GM12878 (cell line): ENCODE measurements around the gene ZSCAN4. TPM values are rescaled to one million over a fixed set of nuclear protein-coding genes. Genes with fewer than 3 reads are reported as not detected.

ENCODE experiments used
- ATAC-seq: fragments of 200-7000 bp; cut with Tn5 transposase; 3 replicates; pipeline ENCODE4 v1.9.1; 2020; ENCODE audit warnings: mild to moderate bottlenecking, moderate library complexity
- BruUV-seq: library from RNA; stranded (reverse); fragments of 400-500 nt; replicated peaks from 2 replicates; lab custom pipeline; 2021; lab: Mats Ljungman, UMichigan
- CTCF ChIA-PET: fragments of 300-600 bp; sonication (Branson Sonifier 250); formaldehyde crosslinking; extraction: SDS; loops from one replicate; lab custom pipeline; 2021; ENCODE audit warnings: inconsistent platforms; lab: Yijun Ruan, JAX
- POLR2A ChIA-PET: fragments of 350-600 bp; formaldehyde crosslinking; extraction: SDS; loops from one replicate; lab custom pipeline; 2021; ENCODE audit warnings: inconsistent platforms; lab: Charles Lee
- RAD21 ChIA-PET: fragments of 300-600 bp; sonication (Branson Sonifier 250); formaldehyde crosslinking; loops from one replicate; lab custom pipeline; 2023; ENCODE audit warnings: antibody characterized with exemption; ENCODE audit not compliant: unreplicated experiment; lab: Charles Lee
- SMC1A ChIA-PET: fragments of 300-600 bp; sonication (Branson Sonifier 250); formaldehyde crosslinking; loops from one replicate; lab custom pipeline; 2023; ENCODE audit not compliant: unreplicated experiment, uncharacterized antibody; lab: Charles Lee
- DNase-seq: peaks from one replicate; pipeline ENCODE4 v3.0.0-alpha.2; 2011; ENCODE audit warnings: low read depth, low spot score
- FAIRE-seq: peaks from 3 replicates; lab custom pipeline; 2011; peaks lifted over from hg19 to GRCh38; lab: Jason Lieb, UNC
- H2AFZ ChIP-seq: 2 replicates; pipeline ENCODE4 v1.6.0; 2011; ENCODE audit warnings: low read depth, low read length, control low read depth; ENCODE audit not compliant: control insufficient read depth
- H3K27ac ChIP-seq: 2 replicates; pipeline ENCODE4 v1.5.1; 2011; ENCODE audit warnings: control low read depth; ENCODE audit not compliant: control insufficient read depth, insufficient read depth
- H3K27me3 ChIP-seq, 2 experiments: replicated peaks in 1 of 2; 2 replicates each; pipeline versions ENCODE4 v1.6.0 to v1.6.1; 2011; ENCODE audit warnings: low read length in 1 of 2; ENCODE audit not compliant: control insufficient read depth in 2 of 2, insufficient read depth in 2 of 2
- H3K36me3 ChIP-seq, 2 experiments: 2 replicates each; pipeline ENCODE4 v1.5.1; 2011; ENCODE audit warnings: low read length in 1 of 2; ENCODE audit not compliant: control insufficient read depth in 2 of 2, insufficient read depth in 2 of 2
- H3K4me1 ChIP-seq: 2 replicates; pipeline ENCODE4 v1.6.1; 2011; ENCODE audit warnings: mild to moderate bottlenecking, low read length, moderate library complexity, mixed read lengths; ENCODE audit not compliant: control insufficient read depth, insufficient read depth
- H3K4me2 ChIP-seq: 2 replicates; pipeline ENCODE4 v1.6.0; 2011; ENCODE audit warnings: control low read depth; ENCODE audit not compliant: control insufficient read depth, insufficient read depth
- H3K4me3 ChIP-seq: fragments of 200-600 bp; sonication (generic); 2 replicates; pipeline ENCODE4 v1.5.1; 2016
- H3K79me2 ChIP-seq: 2 replicates; pipeline ENCODE4 v1.6.0; 2011; ENCODE audit warnings: low read length; ENCODE audit not compliant: control insufficient read depth, insufficient read depth
- H3K9ac ChIP-seq: 2 replicates; pipeline ENCODE4 v1.8.0; 2011; ENCODE audit warnings: low read length, control low read depth, mixed read lengths; ENCODE audit not compliant: control insufficient read depth, insufficient read depth
- H3K9me3 ChIP-seq: replicated peaks from 3 replicates; pipeline ENCODE4 v1.5.1; 2011; ENCODE audit warnings: mild to moderate bottlenecking, low read length; ENCODE audit not compliant: control insufficient read depth, insufficient read depth
- H4K20me1 ChIP-seq: 2 replicates; pipeline ENCODE4 v1.6.0; 2011; ENCODE audit not compliant: control insufficient read depth, insufficient read depth
- BMI1 ChIP-seq: fragments of 450-650 bp; IDR thresholded peaks from 2 replicates; pipeline ENCODE4 v1.6.1; 2016; ENCODE audit warnings: mild to moderate bottlenecking, moderate library complexity, borderline replicate concordance
- CBX5 ChIP-seq: sonication (generic); IDR thresholded peaks from 2 replicates; pipeline ENCODE4 v1.6.1; 2016; ENCODE audit warnings: low read depth, moderate library complexity, mild to moderate bottlenecking, inconsistent platforms
- E2F8 ChIP-seq: fragments of 450-650 bp; IDR thresholded peaks from 2 replicates; pipeline ENCODE4 v1.6.1; 2018; ENCODE audit warnings: mild to moderate bottlenecking, low read depth, moderate library complexity; ENCODE audit not compliant: partially characterized antibody
- HCFC1 ChIP-seq: fragments of 150-350 bp; IDR thresholded peaks from 2 replicates; pipeline ENCODE4 v1.6.1; 2014; ENCODE audit warnings: low read length
- KAT2A ChIP-seq: conservative IDR thresholded peaks from 2 replicates; pipeline ENCODE4 v1.6.1; 2011; ENCODE audit warnings: low read depth, low read length; ENCODE audit not compliant: control insufficient read depth
- KDM1A ChIP-seq: fragments of 200-600 bp; sonication (generic); IDR thresholded peaks from 2 replicates; pipeline ENCODE4 v1.6.1; 2016; ENCODE audit warnings: borderline replicate concordance
- MLLT1 ChIP-seq: fragments of 450-650 bp; IDR thresholded peaks from 2 replicates; pipeline ENCODE4 v1.6.1; 2016; ENCODE audit warnings: mild to moderate bottlenecking
- MTA3 ChIP-seq: IDR thresholded peaks from 2 replicates; pipeline ENCODE4 v1.6.1; 2012; ENCODE audit warnings: low read length, inconsistent platforms, borderline replicate concordance
- NFXL1 ChIP-seq: fragments of 450-650 bp; IDR thresholded peaks from 2 replicates; pipeline ENCODE4 v1.6.1; 2017; ENCODE audit warnings: antibody characterized with exemption, mild to moderate bottlenecking, borderline replicate concordance
- NR2C2 ChIP-seq: IDR thresholded peaks from 2 replicates; pipeline ENCODE4 v1.6.1; 2011; ENCODE audit warnings: borderline replicate concordance, low read depth; ENCODE audit not compliant: control insufficient read depth, insufficient read length
- NR2F1 ChIP-seq: fragments of 450-650 bp; conservative IDR thresholded peaks from 2 replicates; pipeline ENCODE4 v1.6.1; 2017; ENCODE audit warnings: mild to moderate bottlenecking
- POLR2AphosphoS5 ChIP-seq: IDR thresholded peaks from 2 replicates; pipeline ENCODE4 v1.6.1; 2011; ENCODE audit warnings: mild to moderate bottlenecking, low read length, inconsistent platforms
- RAD51 ChIP-seq: fragments of 450-650 bp; IDR thresholded peaks from 2 replicates; pipeline ENCODE4 v1.6.1; 2016; ENCODE audit warnings: moderate library complexity, mild to moderate bottlenecking, inconsistent platforms
- RBBP5 ChIP-seq: fragments of 200-600 bp; sonication (generic); conservative IDR thresholded peaks from 2 replicates; pipeline ENCODE4 v1.6.1; 2016
- RFX5 ChIP-seq: IDR thresholded peaks from 2 replicates; pipeline ENCODE4 v1.6.1; 2011; ENCODE audit warnings: low read depth, low read length, improper control_type of control experiment
- SPI1 ChIP-seq: IDR thresholded peaks from 2 replicates; pipeline ENCODE4 v1.6.1; 2011; ENCODE audit warnings: low read depth, mild to moderate bottlenecking, low read length, moderate library complexity, borderline replicate concordance; ENCODE audit not compliant: insufficient read depth
- SUZ12 ChIP-seq: fragments of 200-600 bp; sonication (generic); IDR thresholded peaks from one replicate; pipeline ENCODE4 v1.6.1; 2018; ENCODE audit warnings: antibody characterized with exemption, mild to moderate bottlenecking; ENCODE audit not compliant: unreplicated experiment
- TAF1 ChIP-seq: IDR thresholded peaks from 2 replicates; pipeline ENCODE4 v1.6.1; 2011; ENCODE audit warnings: mild to moderate bottlenecking, low read depth, low read length, borderline replicate concordance
- YY1 ChIP-seq: IDR thresholded peaks from 2 replicates; pipeline ENCODE4 v1.6.1; 2011; ENCODE audit warnings: low read depth, mild to moderate bottlenecking, low read length
- ZNF622 ChIP-seq: fragments of 450-650 bp; IDR thresholded peaks from 2 replicates; pipeline ENCODE4 v1.6.1; 2017; ENCODE audit warnings: mild to moderate bottlenecking, inconsistent platforms
- WGBS: methylation state at CpG from one replicate; pipeline ENCODE4 v1.1.6; 2016; ENCODE audit warnings: low lambda C conversion rate; ENCODE audit not compliant: insufficient replicate concordance, insufficient coverage; ENCODE audit errors: missing lambda C conversion rate; 5-methylcytosine and 5-hydroxymethylcytosine counted together
- in situ Hi-C: fragments of 300-500 bp; cut with MboI; formaldehyde crosslinking; loops from 9 replicates; pipeline ENCODE4 v1.14.3; 2018; ENCODE audit warnings: mixed read lengths
- intact Hi-C: fragments of 100-400 bp; cut with micrococcal nuclease; formaldehyde crosslinking; loops from one replicate; pipeline ENCODE4 v1.14.2; 2022; ENCODE audit not compliant: unreplicated experiment
- polyA plus RNA-seq, 11 experiments: library from polyadenylated mRNA; depleted of rRNA in 4 of 11; unstranded in 6 of 11; stranded (reverse) in 5 of 11; fragments of >200 nt; fragmentation: Nextera tagmentation in 4 of 11; fragmentation: Illumina TruSeq in 1 of 11; extraction: Ambion mirVana in 4 of 11; extraction: Trizol in 1 of 11; gene quantifications; 1 replicate in 1 of 11; 2 replicates in 10 of 11; pipeline versions ENCODE4 v1.2.1 to v1.2.3, GENCODE V29; 2011 to 2016; ENCODE audit warnings: inconsistent platforms in 2 of 11, missing spikeins in 2 of 11, low read depth in 1 of 11
- total RNA-seq, 4 experiments: library from RNA; depleted of rRNA in 3 of 4; stranded (reverse); fragments of >200 nt in 3 of 4; fragmentation: Illumina TruSeq in 1 of 4; extraction: Trizol in 1 of 4; gene quantifications; 2 replicates each; pipeline versions ENCODE4 v1.2.1 to v1.2.3, GENCODE V29; 2013 to 2021

The ZSCAN4 gene
- total and polyA plus RNA-seq, 10 of the 15 experiments (the other 5 are each of a cell fraction or from before 2014, with no cell fraction given) = 0.04 to 0.10 (median 0.06) TPM; not detected in 7

GRCh38 chr19:57708641-57709361, 40.1 kb downstream of the ZSCAN4 start, which contains the start of gene ZNF154 (continued):
- TF ChIP-seq POLR2AphosphoS5 (no peak), KDM1A (no peak)

GRCh38 chr19:57709616-57710015, 40.9 kb downstream of the ZSCAN4 start:
- intact Hi-C loops = no loop called here
- POLR2A ChIA-PET = interaction anchor here (1.7 kb wide), 1 partner anchor 18 kb away, joined by 6 read pairs; the partner anchor contains the start of gene ZNF671

More at GRCh38 chr19:57709616-57710015, 40.9 kb downstream of the ZSCAN4 start:
- no peaks in the 10 kb centered on the region for H3K4me1 ChIP-seq
- in situ Hi-C loops = no loop called here
- peaks cover 6% of the 10 kb centered on the region; the same call in 1 of the 3 replicates for H3K9me3 ChIP-seq
- H3K27ac ChIP-seq = no peak overlapping the region
- H3K36me3 ChIP-seq = no peaks in the 10 kb centered on the region
- no peaks in the 10 kb centered on the region for H4K20me1 ChIP-seq
- no peak overlapping the region for H3K4me3 ChIP-seq
- H3K79me2 ChIP-seq = no peaks in the 10 kb centered on the region
- ChIA-PET CTCF (no interaction called here), RAD21 (no interaction called here), SMC1A (interaction anchor here (0.9 to 1.1 kb wide), 2 partner anchors 14 to 28 kb away, joined by 3 read pairs; partner anchors contain the start of gene ZNF551)
- H3K4me2 ChIP-seq = no peak overlapping the region
- WGBS = 82% methylated on average over 15 of the region's 15 CpGs
- no peak overlapping the region for H2AFZ ChIP-seq
- DNase-seq = no peak
- no peaks in the 10 kb centered on the region for H3K27me3 ChIP-seq
- H3K9ac ChIP-seq = no peak overlapping the region
- no TSS peak for BruUV-seq
- FAIRE-seq = no peak
- TF ChIP-seq CBX5 (no peak), RAD51 (no peak), NR2C2 (no peak), RFX5 (no peak), KAT2A (no peak), YY1 (no peak), POLR2AphosphoS5 (no peak), RBBP5 (no peak), NFXL1 (no peak), TAF1 (no peak), MTA3 (no peak), E2F8 (no peak), ZNF622 (no peak), MLLT1 (no peak), SUZ12 (no peak), BMI1 (no peak), SPI1 (no peak), HCFC1 (no peak), NR2F1 (no peak)
- no peak for ATAC-seq
